ENCODE results near the gene LRP1. TPM values are rescaled to one million over a fixed set of nuclear protein-coding genes. Genes with fewer than 3 reads are reported as not detected.

Gene LRP1
- total RNA-seq, 1 donor from 2014 or later: 591 TPM

- Mint-ChIP-seq H3K9me3 (ENCODE audit: unreplicated experiment) (no peaks in the 10 kb centered on the region), H3K27ac (ENCODE audit: unreplicated experiment) (no peak overlapping the region), H3K4me3 (ENCODE audit: unreplicated experiment) (no peak overlapping the region), H3K27me3 (ENCODE audit: unreplicated experiment) (no peaks in the 10 kb centered on the region), H3K36me3 (ENCODE audit: unreplicated experiment) (peaks cover 31% of the 10 kb centered on the region), H3K4me1 (ENCODE audit: unreplicated experiment) (peaks cover 35% of the 10 kb centered on the region)
- no peak for TF ChIP-seq CTCF (IDR thresholded peaks at IDR 0.05)
- DNase-seq (ENCODE audit: extremely low spot score, unreplicated experiment): no peak
Measured at GRCh38 chr12:57210461-57210860, 82.2 kb downstream of the LRP1 start.

- no peak for TF ChIP-seq CTCF (IDR thresholded peaks at IDR 0.05)
- H3K4me3 Mint-ChIP-seq (ENCODE audit: unreplicated experiment): no peak overlapping the region
- H3K9me3 Mint-ChIP-seq (ENCODE audit: unreplicated experiment): no peaks in the 10 kb centered on the region
- no peak for DNase-seq (ENCODE audit: extremely low spot score, unreplicated experiment)
- H3K27ac Mint-ChIP-seq (ENCODE audit: unreplicated experiment): peak overlapping the region; percentile 27
- peaks cover 25% of the 10 kb centered on the region for H3K36me3 Mint-ChIP-seq (ENCODE audit: unreplicated experiment)
- no peaks in the 10 kb centered on the region for H3K27me3 Mint-ChIP-seq (ENCODE audit: unreplicated experiment)
- H3K4me1 Mint-ChIP-seq (ENCODE audit: unreplicated experiment): peaks cover 41% of the 10 kb centered on the region
Measured at GRCh38 chr12:57210926-57211692, 82.8 kb downstream of the LRP1 start.

- DNase-seq (ENCODE audit: extremely low spot score, unreplicated experiment): no peak
- H3K4me3 Mint-ChIP-seq (ENCODE audit: unreplicated experiment): no peak overlapping the region
- H3K27ac Mint-ChIP-seq (ENCODE audit: unreplicated experiment): peak overlapping the region; percentile 83
- no peaks in the 10 kb centered on the region for H3K9me3 Mint-ChIP-seq (ENCODE audit: unreplicated experiment)
- H3K27me3 Mint-ChIP-seq (ENCODE audit: unreplicated experiment): no peaks in the 10 kb centered on the region
- peaks cover 42% of the 10 kb centered on the region for H3K4me1 Mint-ChIP-seq (ENCODE audit: unreplicated experiment)
- TF ChIP-seq CTCF (IDR thresholded peaks at IDR 0.05): peak; percentile 7
- H3K36me3 Mint-ChIP-seq (ENCODE audit: unreplicated experiment): peaks cover 21% of the 10 kb centered on the region
Measured at GRCh38 chr12:57211791-57212700, 83.8 kb downstream of the LRP1 start.

GRCh38 chr12:57212701-57213057 is 84.4 kb downstream of the LRP1 start:
- H3K4me1 Mint-ChIP-seq (ENCODE audit: unreplicated experiment): peaks cover 47% of the 10 kb centered on the region
- peaks cover 18% of the 10 kb centered on the region for H3K36me3 Mint-ChIP-seq (ENCODE audit: unreplicated experiment)
- peak overlapping the region; percentile 83 for H3K27ac Mint-ChIP-seq (ENCODE audit: unreplicated experiment)
- DNase-seq (ENCODE audit: extremely low spot score, unreplicated experiment): no peak
- H3K27me3 Mint-ChIP-seq (ENCODE audit: unreplicated experiment): no peaks in the 10 kb centered on the region
- no peak for TF ChIP-seq CTCF (IDR thresholded peaks at IDR 0.05)
- H3K9me3 Mint-ChIP-seq (ENCODE audit: unreplicated experiment): no peaks in the 10 kb centered on the region
- H3K4me3 Mint-ChIP-seq (ENCODE audit: unreplicated experiment): peak overlapping the region; percentile 11

Data from osteocyte (in vitro differentiated cells).